ENCODE measurements around the gene PLSCR4.

GRCh38 chr3:146156095-146156494 is 94.8 kb downstream of the PLSCR4 start:
- no peak for TF ChIP-seq CTCF (IDR thresholded peaks at IDR 0.05)
- no peak for TF ChIP-seq EZH2phosphoT487 (IDR thresholded peaks at IDR 0.05)
- no peak for TF ChIP-seq EZH2 (IDR thresholded peaks at IDR 0.05)
